ENCODE data around the gene CDH4.
"Not testable (repeated sequence)": the region's sequence is repeated elsewhere in the genome, so short reads cannot be mapped to it uniquely, and the experiment has no call there.

CDH4 gene

DNA sequence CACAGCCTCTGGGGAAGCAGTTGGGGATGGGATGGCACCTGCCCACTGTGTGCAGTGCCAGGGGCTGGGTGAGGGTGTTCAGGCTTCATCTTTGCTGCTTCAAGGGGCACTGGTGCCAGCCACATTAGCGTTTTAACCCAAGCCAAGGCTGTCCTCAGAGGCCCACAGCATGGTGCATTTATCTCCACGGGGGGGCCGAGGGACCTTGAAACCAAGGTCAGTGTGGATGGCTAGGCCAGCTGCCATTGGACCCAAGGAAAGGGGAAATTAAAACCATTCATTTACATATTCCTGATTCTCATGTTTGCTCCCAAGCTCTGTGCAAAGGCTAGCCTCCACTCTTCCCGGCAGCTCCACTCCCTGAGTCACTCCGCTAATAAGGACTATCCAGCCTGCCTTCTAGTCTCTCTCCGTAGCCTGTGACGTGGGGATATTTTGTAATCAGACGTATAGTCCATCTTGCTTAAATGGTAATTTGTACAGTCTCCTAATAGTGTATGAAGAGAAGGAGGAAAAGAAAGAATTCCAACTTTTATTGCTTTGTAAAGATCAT lies 197.1 kb downstream of the CDH4 start:
- H3K4me3 ChIP-seq (ENCODE audit: low read length) = no peak overlapping the region
- DNase-seq (ENCODE audit: low read depth) = no peak
- TF ChIP-seq, protein P1, sequence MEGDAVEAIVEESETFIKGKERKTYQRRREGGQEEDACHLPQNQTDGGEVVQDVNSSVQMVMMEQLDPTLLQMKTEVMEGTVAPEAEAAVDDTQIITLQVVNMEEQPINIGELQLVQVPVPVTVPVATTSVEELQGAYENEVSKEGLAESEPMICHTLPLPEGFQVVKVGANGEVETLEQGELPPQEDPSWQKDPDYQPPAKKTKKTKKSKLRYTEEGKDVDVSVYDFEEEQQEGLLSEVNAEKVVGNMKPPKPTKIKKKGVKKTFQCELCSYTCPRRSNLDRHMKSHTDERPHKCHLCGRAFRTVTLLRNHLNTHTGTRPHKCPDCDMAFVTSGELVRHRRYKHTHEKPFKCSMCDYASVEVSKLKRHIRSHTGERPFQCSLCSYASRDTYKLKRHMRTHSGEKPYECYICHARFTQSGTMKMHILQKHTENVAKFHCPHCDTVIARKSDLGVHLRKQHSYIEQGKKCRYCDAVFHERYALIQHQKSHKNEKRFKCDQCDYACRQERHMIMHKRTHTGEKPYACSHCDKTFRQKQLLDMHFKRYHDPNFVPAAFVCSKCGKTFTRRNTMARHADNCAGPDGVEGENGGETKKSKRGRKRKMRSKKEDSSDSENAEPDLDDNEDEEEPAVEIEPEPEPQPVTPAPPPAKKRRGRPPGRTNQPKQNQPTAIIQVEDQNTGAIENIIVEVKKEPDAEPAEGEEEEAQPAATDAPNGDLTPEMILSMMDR (conservative IDR thresholded peaks at IDR 0.05; ENCODE audit: low read depth, low read length) = no peak

DNA sequence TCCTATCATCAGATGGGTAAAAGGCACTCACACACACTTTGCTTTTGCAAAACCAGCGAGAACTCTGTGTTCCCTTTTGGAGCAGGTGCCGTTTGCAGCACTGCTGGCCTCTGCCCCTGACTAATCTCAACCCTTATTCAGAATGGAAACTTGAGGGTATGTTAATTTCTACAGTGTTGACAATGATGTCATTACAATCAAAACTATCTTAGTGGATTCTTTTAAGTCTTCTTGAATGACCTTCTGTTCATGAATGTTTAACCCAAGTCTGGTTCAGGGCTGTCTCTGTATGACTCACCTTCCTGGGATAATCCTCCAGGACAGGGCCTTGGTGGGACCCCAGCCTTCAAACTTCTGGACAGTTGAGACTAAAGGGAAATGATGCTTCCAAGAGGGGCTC lies 197.9 kb downstream of the CDH4 start:
- no peak overlapping the region for H3K4me3 ChIP-seq (ENCODE audit: low read length)
- TF ChIP-seq, protein P1 (conservative IDR thresholded peaks at IDR 0.05; ENCODE audit: low read depth, low read length) = no peak
- no peak for DNase-seq (ENCODE audit: low read depth)

DNA sequence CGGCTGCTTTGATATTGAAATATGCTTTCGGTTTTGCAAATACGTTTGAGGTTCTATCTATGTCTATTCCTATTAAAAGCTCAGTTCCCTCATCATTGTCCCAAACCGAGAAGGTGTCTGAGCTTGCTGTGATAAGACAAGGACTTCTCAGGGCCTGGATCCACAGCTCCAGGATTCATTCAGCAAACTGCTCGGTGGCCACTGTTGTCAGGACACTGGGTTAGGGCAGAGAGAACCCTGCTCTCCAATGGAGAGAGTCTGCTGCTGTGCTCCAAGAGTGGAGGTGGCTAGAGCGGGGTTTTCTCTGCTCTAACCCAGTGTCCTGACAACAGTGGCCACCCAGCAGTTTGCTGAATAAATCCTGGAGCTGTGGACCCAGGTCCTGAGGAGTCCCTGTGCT lies 198.5 kb downstream of the CDH4 start:
- no peak for DNase-seq (ENCODE audit: low read depth)
- TF ChIP-seq, protein P1 (conservative IDR thresholded peaks at IDR 0.05; ENCODE audit: low read depth, low read length) = no peak
- no peak overlapping the region for H3K4me3 ChIP-seq (ENCODE audit: low read length)

DNA sequence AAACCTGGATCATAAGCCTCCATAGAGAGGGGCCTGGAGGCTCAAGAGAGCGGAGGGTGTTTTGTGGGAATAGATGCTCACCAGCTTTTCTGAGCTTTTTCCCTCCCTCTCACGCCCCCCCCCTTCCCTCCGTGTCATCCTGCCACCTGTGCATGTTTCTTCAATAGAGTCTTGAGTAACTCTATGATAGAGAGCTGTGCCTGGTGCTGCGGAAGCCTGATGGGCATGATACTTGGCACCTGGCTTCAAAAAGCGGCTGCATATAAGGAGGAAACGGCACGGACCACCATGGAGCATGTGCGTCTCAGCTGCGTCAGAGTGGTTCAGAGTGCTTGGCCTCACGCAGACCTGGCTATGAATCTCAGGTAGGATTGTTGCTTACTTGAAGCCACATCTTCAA lies 198.9 kb downstream of the CDH4 start:
- H3K4me3 ChIP-seq (ENCODE audit: low read length) = no peak overlapping the region
- TF ChIP-seq, protein P1 (conservative IDR thresholded peaks at IDR 0.05; ENCODE audit: low read depth, low read length) = no peak
- no peak for DNase-seq (ENCODE audit: low read depth)

DNA sequence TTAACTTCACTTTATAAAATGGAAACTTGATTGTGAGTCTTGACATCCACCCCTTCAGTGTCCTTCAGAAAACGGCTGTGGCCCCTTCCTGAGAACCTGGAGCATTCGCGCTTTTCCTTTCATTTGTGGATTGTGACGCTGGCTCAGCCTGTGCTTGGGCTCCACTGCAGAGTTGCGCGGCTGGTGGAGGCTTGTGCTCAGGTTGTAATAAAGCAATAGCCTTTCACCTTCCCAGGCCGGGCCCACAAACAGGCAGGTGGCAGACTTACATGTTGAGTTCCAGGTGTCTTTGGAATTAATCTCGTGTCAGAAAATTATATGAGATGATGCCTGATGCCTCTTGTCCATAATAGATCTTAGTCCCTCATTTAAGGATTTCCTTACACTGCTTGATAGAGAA lies 199.9 kb downstream of the CDH4 start:
- H3K4me3 ChIP-seq (ENCODE audit: low read length) = no peak overlapping the region
- DNase-seq (ENCODE audit: low read depth) = no peak
- TF ChIP-seq, protein P1 (conservative IDR thresholded peaks at IDR 0.05; ENCODE audit: low read depth, low read length) = no peak

DNA sequence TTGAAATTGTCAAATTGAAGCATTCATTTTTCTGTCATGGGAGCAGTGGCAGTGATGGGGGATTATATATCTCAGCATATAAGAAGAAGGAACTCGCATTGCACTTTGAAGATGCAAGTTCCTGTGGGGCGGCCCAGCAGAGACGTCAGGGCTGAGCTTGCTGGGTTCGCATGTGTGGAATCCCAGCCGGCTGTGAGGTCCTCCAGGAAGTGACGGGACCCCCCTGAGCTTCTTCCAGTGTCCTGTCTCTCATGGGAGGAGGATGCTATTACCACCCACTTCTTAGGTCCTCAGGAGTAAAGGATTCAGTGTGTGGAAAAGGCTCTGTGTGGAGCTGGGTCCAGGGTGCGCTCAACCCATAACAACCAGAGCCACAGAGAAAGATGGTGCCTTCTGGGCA lies 201.2 kb downstream of the CDH4 start:
- no peak overlapping the region for H3K4me3 ChIP-seq (ENCODE audit: low read length)
- no peak for DNase-seq (ENCODE audit: low read depth)
- TF ChIP-seq, protein P1 (conservative IDR thresholded peaks at IDR 0.05; ENCODE audit: low read depth, low read length) = no peak

DNA sequence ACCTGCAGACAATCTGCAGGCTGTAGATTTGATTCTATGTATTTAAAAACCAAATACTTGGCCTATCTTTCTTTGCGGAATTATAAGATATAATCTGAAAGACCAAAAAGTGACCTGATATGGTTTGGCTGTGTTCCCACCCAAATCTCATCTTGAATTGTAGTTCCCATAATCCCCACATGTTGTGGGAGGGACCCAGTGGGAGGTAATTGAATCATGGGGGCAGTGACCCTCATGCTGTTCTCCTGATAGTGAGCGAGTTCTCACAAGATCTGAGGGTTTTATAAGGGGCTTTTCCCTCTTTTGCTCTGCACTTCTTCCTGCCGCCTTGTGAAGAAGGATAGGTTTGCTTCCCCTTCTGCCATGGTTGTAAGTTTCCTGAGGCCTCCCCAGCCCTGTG lies 201.6 kb downstream of the CDH4 start:
- DNase-seq (ENCODE audit: low read depth); H3K4me3 ChIP-seq (ENCODE audit: low read length): not testable (repeated sequence)

DNA sequence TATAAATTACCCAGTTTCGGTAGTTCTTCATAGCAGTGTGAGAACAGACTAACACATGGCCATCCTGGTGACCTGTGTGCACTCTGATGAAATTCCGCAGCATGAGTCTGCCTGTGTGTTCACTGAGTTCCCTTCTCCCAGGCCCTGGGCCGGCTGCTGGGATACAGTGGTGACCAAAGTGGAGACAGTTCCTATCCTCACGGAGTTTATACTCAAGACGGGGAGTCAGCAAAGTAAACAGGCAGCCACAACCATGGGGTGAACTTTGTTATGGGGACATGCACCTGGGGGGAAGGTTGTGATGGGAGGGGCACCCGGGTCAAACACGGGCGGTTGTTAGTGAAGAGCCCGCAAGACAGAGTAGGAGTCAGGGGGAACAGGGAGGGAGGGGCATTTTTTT lies 202.0 kb downstream of the CDH4 start:
- no peak for DNase-seq (ENCODE audit: low read depth)
- H3K4me3 ChIP-seq (ENCODE audit: low read length) = no peak overlapping the region
- TF ChIP-seq, protein P1 (conservative IDR thresholded peaks at IDR 0.05; ENCODE audit: low read depth, low read length) = no peak
